Calu3 (cell line): ENCODE results near the gene ZYG11B. TPM values are rescaled to one million over a fixed set of nuclear protein-coding genes. Genes with fewer than 3 reads are reported as not detected.

Experiments
- BruUV-seq: library from RNA; stranded (reverse); fragments of 400-500 nt; replicated peaks from 2 replicates; lab custom pipeline; 2021; lab: Mats Ljungman, UMichigan
- CTCF ChIA-PET: fragments of 300-600 bp; sonication (Branson Sonifier 250); formaldehyde crosslinking; loops from one replicate; lab custom pipeline; 2022; ENCODE audit warnings: antibody characterized with exemption; lab: Charles Lee
- DNase-seq: peaks from one replicate; pipeline ENCODE4 v3.0.0; 2022
- H3K27ac Mint-ChIP-seq: one replicate; pipeline ENCODE4 v1.8.0; 2022; ENCODE audit warnings: mixed read lengths; ENCODE audit not compliant: unreplicated experiment
- H3K27me3 Mint-ChIP-seq: one replicate; pipeline ENCODE4 v1.8.0; 2022; ENCODE audit warnings: mixed read lengths; ENCODE audit not compliant: unreplicated experiment
- H3K36me3 Mint-ChIP-seq: one replicate; pipeline ENCODE4 v1.8.0; 2022; ENCODE audit warnings: mild to moderate bottlenecking, moderate library complexity, mixed read lengths; ENCODE audit not compliant: insufficient read depth, unreplicated experiment
- H3K4me1 Mint-ChIP-seq: one replicate; pipeline ENCODE4 v1.8.0; 2022; ENCODE audit warnings: mild to moderate bottlenecking, low read depth, mixed read lengths; ENCODE audit not compliant: unreplicated experiment
- H3K4me3 Mint-ChIP-seq: one replicate; pipeline ENCODE4 v1.8.0; 2022; ENCODE audit warnings: mild to moderate bottlenecking, low read depth, moderate library complexity, mixed read lengths; ENCODE audit not compliant: unreplicated experiment
- H3K9me3 Mint-ChIP-seq: one replicate; pipeline ENCODE4 v1.8.0; 2022; ENCODE audit warnings: low read depth, mixed read lengths; ENCODE audit not compliant: unreplicated experiment
- CTCF ChIP-seq: fragments of 200-600 bp; IDR thresholded peaks from one replicate; pipeline ENCODE4 v1.8.0; 2022; ENCODE audit warnings: antibody characterized with exemption; ENCODE audit not compliant: unreplicated experiment
- intact Hi-C: fragments of 100-400 bp; cut with micrococcal nuclease; formaldehyde crosslinking; loops from one replicate; pipeline ENCODE4 v1.10.0; 2022; ENCODE audit not compliant: unreplicated experiment
- total RNA-seq: library from RNA; stranded (reverse); gene quantifications from 2 replicates; pipeline ENCODE4 v1.2.3, GENCODE V29; 2022

Gene ZYG11B
- total RNA-seq, 1 experiment from 2014 or later, result 14.8 TPM

GRCh38 chr1:52876843-52877242 lies 150.6 kb downstream of the ZYG11B start:
- Mint-ChIP-seq H3K4me3 (no peak overlapping the region), H3K27me3 (no peaks in the 10 kb centered on the region), H3K36me3 (no peaks in the 10 kb centered on the region), H3K9me3 (no peaks in the 10 kb centered on the region), H3K4me1 (no peaks in the 10 kb centered on the region), H3K27ac (no peak overlapping the region)
- CTCF ChIA-PET, result no interaction called here
- intact Hi-C loops, result no loop called here
- TF ChIP-seq CTCF, result no peak
- no peak for DNase-seq
- BruUV-seq, result no TSS peak

Other genes with a start within 250 kb of the ZYG11B start
- gene TUT4, start 173.4 kb upstream of the ZYG11B start, total RNA-seq, result 41.4 and 55.9 TPM in 2 replicates
- not detected in 2 replicates for gene GPX7, start 124.1 kb upstream of the ZYG11B start, total RNA-seq
- not detected in 2 replicates for gene SHISAL2A, start 93.3 kb upstream of the ZYG11B start, total RNA-seq
- gene COA7, start 28.1 kb upstream of the ZYG11B start, total RNA-seq, result 42.4 and 43.0 TPM in 2 replicates
- gene ZYG11A, start 116.3 kb downstream of the ZYG11B start, total RNA-seq, result not detected in 2 replicates
- 113 and 114 TPM in 2 replicates for gene ECHDC2, start 195.3 kb downstream of the ZYG11B start, total RNA-seq
- 91.1 and 99.3 TPM in 2 replicates for gene SCP2, start 200.8 kb downstream of the ZYG11B start, total RNA-seq